ENCODE results near the gene PCDHGC5.

Gene PCDHGC5

DNA sequence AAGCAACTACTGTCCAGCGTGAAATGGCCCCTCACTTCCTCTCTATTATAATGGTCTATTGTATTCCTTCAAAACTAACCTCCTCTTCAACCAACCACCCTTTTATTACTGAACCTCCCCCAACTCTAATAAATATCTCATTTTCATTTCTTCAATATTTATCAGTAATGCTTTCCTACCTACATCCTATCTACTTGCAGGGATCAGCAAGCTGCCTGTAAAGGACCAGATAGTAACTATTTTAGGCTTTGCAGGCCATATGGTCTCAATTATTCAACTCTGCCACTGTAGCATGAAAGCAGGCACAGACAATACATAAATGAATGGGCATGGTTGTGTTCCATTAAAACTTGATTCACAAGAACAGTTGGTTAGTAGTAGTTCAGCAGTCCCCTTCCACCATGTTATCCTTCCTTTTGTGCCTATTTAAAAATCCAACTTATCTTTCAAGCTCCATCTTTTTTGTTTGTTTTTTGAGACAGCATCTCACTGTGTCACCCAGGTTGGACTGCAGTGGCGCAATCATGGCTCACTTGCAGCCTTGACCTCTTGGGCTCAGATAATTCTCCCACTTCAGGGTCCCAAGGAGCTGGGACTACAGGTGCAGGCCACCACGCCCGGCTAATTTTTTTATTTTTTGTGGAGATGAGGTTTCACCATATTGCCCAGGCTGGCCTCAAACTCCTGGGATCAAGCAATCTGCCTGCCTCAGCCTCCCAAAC lies 45.8 kb downstream of the PCDHGC5 start:
- DNase-seq = no peak
